ENCODE results near the gene P4HA2.

Gene P4HA2

GRCh38 chr5:132265336-132266030 is 37.8 kb upstream of the P4HA2 start:
- TF ChIP-seq MYC (IDR thresholded peaks at IDR 0.05; ENCODE audit: low read depth, low read length) (no peak), CTCF (IDR thresholded peaks at IDR 0.05; ENCODE audit: low read depth, low read length) (no peak), POLR2A (IDR thresholded peaks at IDR 0.05; ENCODE audit: extremely low read depth, insufficient read length) (no peak)
- TF ChIP-seq, protein P1, sequence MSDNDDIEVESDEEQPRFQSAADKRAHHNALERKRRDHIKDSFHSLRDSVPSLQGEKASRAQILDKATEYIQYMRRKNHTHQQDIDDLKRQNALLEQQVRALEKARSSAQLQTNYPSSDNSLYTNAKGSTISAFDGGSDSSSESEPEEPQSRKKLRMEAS (IDR thresholded peaks at IDR 0.05; ENCODE audit: low read depth, low read length), result no peak
- DNase-seq (ENCODE audit: low read depth), result no peak
- no peak overlapping the region for H3K4me3 ChIP-seq (ENCODE audit: low read depth, low read length)

- no peak overlapping the region for H3K4me3 ChIP-seq (ENCODE audit: low read depth, low read length)
- no peak for DNase-seq (ENCODE audit: low read depth)
These were observed 37.1 kb upstream of the P4HA2 start for GRCh38 chr5:132264546-132265335.

DNA sequence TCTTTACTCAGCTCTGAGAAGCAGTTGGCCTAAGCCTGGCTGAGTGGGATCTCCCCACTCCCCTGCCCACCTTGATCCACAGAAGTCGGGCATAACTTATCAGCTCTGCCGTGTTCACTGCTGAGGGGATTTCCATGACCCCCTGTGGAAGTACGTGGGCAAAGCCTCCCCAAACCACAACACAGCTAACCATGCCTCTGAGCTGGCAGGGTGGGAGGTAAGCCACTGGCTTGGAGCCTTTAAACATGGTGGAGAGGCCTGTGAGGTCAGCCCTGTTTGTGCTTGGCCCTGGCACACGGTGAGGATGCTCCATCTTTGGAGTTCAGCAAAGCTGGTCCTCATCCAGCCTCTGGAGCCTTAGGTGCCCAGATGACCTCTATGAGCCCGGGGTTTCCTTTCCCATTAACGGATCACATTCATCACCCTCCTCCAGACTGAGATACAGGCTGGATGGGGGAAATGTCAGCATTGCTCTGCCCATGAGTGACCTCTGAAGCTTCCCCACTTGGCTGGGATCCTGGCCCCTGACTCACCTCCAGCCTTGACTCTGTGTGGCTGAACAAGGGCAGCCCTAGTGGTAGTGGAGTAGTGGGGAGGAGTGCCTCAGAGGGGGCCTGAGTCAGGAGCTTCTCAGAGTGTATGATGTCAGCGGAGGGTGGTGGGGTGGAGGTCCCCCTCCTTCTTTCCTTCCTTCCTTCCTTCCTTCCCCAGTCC is 36.1 kb upstream of the P4HA2 start:
- no peak overlapping the region for H3K4me3 ChIP-seq (ENCODE audit: low read depth, low read length)
- TF ChIP-seq, protein P1 (IDR thresholded peaks at IDR 0.05; ENCODE audit: low read depth, low read length), result no peak
- TF ChIP-seq POLR2A (IDR thresholded peaks at IDR 0.05; ENCODE audit: extremely low read depth, insufficient read length), result no peak
- TF ChIP-seq CTCF (IDR thresholded peaks at IDR 0.05; ENCODE audit: low read depth, low read length), result no peak
- TF ChIP-seq MYC (IDR thresholded peaks at IDR 0.05; ENCODE audit: low read depth, low read length), result no peak
- no peak for DNase-seq (ENCODE audit: low read depth)

More at GRCh38 chr5:132264546-132265335, 37.1 kb upstream of the P4HA2 start:
- TF ChIP-seq MYC (IDR thresholded peaks at IDR 0.05; ENCODE audit: low read depth, low read length) (no peak), POLR2A (IDR thresholded peaks at IDR 0.05; ENCODE audit: extremely low read depth, insufficient read length) (no peak), CTCF (IDR thresholded peaks at IDR 0.05; ENCODE audit: low read depth, low read length) (no peak)
- TF ChIP-seq, protein P1 (IDR thresholded peaks at IDR 0.05; ENCODE audit: low read depth, low read length), result no peak

DNA sequence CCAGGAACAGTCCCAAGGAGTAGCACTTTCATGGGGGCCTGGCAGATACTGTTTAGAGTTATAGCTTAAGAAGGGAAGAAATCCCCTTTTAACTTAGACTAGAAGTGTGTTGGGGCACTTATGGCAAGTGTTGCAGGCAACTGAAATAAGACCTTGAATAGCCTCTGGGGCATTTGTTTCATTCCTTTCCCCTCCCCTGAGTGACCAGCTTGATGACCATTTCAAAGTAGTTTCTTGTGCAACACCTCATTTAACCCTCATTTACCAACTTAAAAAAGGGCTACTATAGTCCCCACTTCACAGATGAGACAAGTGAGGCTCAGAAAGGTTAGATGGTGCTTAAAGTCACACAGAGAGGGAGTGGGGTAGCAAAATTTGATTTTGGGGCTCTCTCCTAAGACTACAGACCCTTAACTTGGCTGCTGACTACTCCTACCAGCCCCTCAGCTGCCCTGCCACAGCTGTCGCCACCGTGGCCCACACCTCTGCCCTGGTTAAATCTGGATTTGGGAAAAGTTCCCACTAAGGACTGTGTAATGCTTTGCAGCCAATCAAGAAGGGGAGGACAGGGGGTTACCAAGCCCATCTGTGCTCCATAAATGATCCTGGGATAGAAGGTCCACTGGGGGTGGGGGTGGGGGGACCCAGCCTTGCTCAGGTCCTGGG is 35.4 kb upstream of the P4HA2 start:
- TF ChIP-seq MYC (IDR thresholded peaks at IDR 0.05; ENCODE audit: low read depth, low read length) (no peak), CTCF (IDR thresholded peaks at IDR 0.05; ENCODE audit: low read depth, low read length) (no peak)
- no peak for DNase-seq (ENCODE audit: low read depth)
- no peak overlapping the region for H3K4me3 ChIP-seq (ENCODE audit: low read depth, low read length)

- DNase-seq (ENCODE audit: low read depth), result no peak
- TF ChIP-seq, protein P1 (IDR thresholded peaks at IDR 0.05; ENCODE audit: low read depth, low read length), result no peak
- TF ChIP-seq MYC (IDR thresholded peaks at IDR 0.05; ENCODE audit: low read depth, low read length), result no peak
- no peak for TF ChIP-seq POLR2A (IDR thresholded peaks at IDR 0.05; ENCODE audit: extremely low read depth, insufficient read length)
- TF ChIP-seq CTCF (IDR thresholded peaks at IDR 0.05; ENCODE audit: low read depth, low read length), result no peak
- H3K4me3 ChIP-seq (ENCODE audit: low read depth, low read length), result no peak overlapping the region
These were observed 34.5 kb upstream of the P4HA2 start for GRCh38 chr5:132261881-132262845.
